HEK293 (cell line): ENCODE data around the gene THSD7B.

ENCODE experiments used
- CTCF ChIA-PET: fragments of 350-600 bp; formaldehyde crosslinking; extraction: SDS; loops from one replicate; lab custom pipeline; 2021; ENCODE audit warnings: antibody characterized with exemption; lab: Yijun Ruan, JAX
- POLR2A ChIA-PET: fragments of 300-600 bp; formaldehyde crosslinking; extraction: SDS; loops from one replicate; lab custom pipeline; 2020; ENCODE audit warnings: antibody characterized with exemption, inconsistent platforms; lab: Yijun Ruan, JAX
- H3K27ac ChIP-seq: fragments of 200-500 bp; sonication (Bioruptor generic); 2 replicates; pipeline ENCODE4 v1.5.1; 2014; ENCODE audit warnings: low read depth, low read length, control low read depth, inconsistent platforms; ENCODE audit errors: extremely low read depth
- H3K36me3 ChIP-seq, 2 experiments: fragments of 200-500 bp in 1 of 2; sonication (Bioruptor generic) in 1 of 2; 1 replicate in 1 of 2; 2 replicates in 1 of 2; pipeline ENCODE4 v1.5.1; 2014 to 2017; ENCODE audit warnings: inconsistent platforms in 2 of 2, low read length in 2 of 2; ENCODE audit not compliant: control insufficient read depth in 2 of 2, insufficient read depth in 1 of 2
- H3K4me1 ChIP-seq: fragments of 200-500 bp; sonication (Bioruptor generic); 2 replicates; pipeline ENCODE4 v1.5.1; 2014; ENCODE audit warnings: mild to moderate bottlenecking, low read length, inconsistent platforms; ENCODE audit not compliant: control insufficient read depth, insufficient read depth
- H3K4me3 ChIP-seq: 2 replicates; pipeline ENCODE4 v1.5.1; 2011; ENCODE audit warnings: low read depth, mild to moderate bottlenecking, control low read depth, low read length, moderate library complexity
- H3K9me3 ChIP-seq: fragments of 200-500 bp; sonication (Bioruptor generic); 2 replicates; pipeline ENCODE4 v1.5.1; 2014; ENCODE audit warnings: low read depth, low read length, inconsistent platforms; ENCODE audit not compliant: control insufficient read depth, insufficient read depth
- GLIS1 ChIP-seq: fragments of 450-650 bp; formaldehyde crosslinking; IDR thresholded peaks from 2 replicates; pipeline ENCODE4 v1.5.1; 2016; ENCODE audit warnings: missing biosample characterization, missing genetic modification characterization
- SP2 ChIP-seq: fragments of 450-650 bp; formaldehyde crosslinking; IDR thresholded peaks from 2 replicates; pipeline ENCODE4 v1.5.1; 2016; ENCODE audit warnings: missing biosample characterization, missing genetic modification characterization
- SP7 ChIP-seq: fragments of 450-650 bp; formaldehyde crosslinking; IDR thresholded peaks from 2 replicates; pipeline ENCODE4 v1.5.1; 2016; ENCODE audit warnings: missing biosample characterization, missing genetic modification characterization
- ZNF114 ChIP-seq: fragments of 450-650 bp; formaldehyde crosslinking; IDR thresholded peaks from 2 replicates; pipeline ENCODE4 v1.5.0; 2017; ENCODE audit warnings: missing biosample characterization, missing genetic modification characterization
- ZNF174 ChIP-seq: fragments of 450-650 bp; formaldehyde crosslinking; IDR thresholded peaks from 2 replicates; pipeline ENCODE4 v1.5.0; 2017; ENCODE audit warnings: missing biosample characterization, mild to moderate bottlenecking, missing genetic modification characterization
- ZNF184 ChIP-seq: fragments of 450-650 bp; IDR thresholded peaks from 2 replicates; pipeline ENCODE4 v1.5.1; 2018; ENCODE audit warnings: missing biosample characterization, mild to moderate bottlenecking, missing genetic modification characterization
- ZNF19 ChIP-seq: fragments of 450-650 bp; formaldehyde crosslinking; IDR thresholded peaks from 2 replicates; pipeline ENCODE4; 2016; ENCODE audit warnings: missing biosample characterization, missing genetic modification characterization, low read depth
- ZNF350 ChIP-seq: fragments of 450-650 bp; formaldehyde crosslinking; IDR thresholded peaks from 2 replicates; pipeline ENCODE4 v1.5.0; 2017; ENCODE audit warnings: missing biosample characterization, mild to moderate bottlenecking, missing genetic modification characterization
- ZNF366 ChIP-seq: fragments of 450-650 bp; formaldehyde crosslinking; conservative IDR thresholded peaks from 2 replicates; pipeline ENCODE4 v1.5.1; 2016; ENCODE audit warnings: missing biosample characterization, missing genetic modification characterization
- ZNF555 ChIP-seq: fragments of 450-650 bp; formaldehyde crosslinking; conservative IDR thresholded peaks from 2 replicates; pipeline ENCODE4 v1.5.1; 2017; ENCODE audit warnings: missing biosample characterization, mild to moderate bottlenecking, missing genetic modification characterization, inconsistent platforms
- ZNF621 ChIP-seq: fragments of 450-650 bp; formaldehyde crosslinking; IDR thresholded peaks from 2 replicates; pipeline ENCODE4 v1.5.1; 2017; ENCODE audit warnings: missing biosample characterization, missing genetic modification characterization
- ZNF658 ChIP-seq: fragments of 450-650 bp; formaldehyde crosslinking; IDR thresholded peaks from 2 replicates; pipeline ENCODE4; 2016; ENCODE audit warnings: missing biosample characterization, missing genetic modification characterization
- ZNF747 ChIP-seq: fragments of 450-650 bp; formaldehyde crosslinking; IDR thresholded peaks from 2 replicates; pipeline ENCODE4 v1.5.1; 2016; ENCODE audit warnings: missing biosample characterization, missing genetic modification characterization
- ZNF768 ChIP-seq: fragments of 450-650 bp; formaldehyde crosslinking; IDR thresholded peaks from 2 replicates; pipeline ENCODE4 v1.5.1; 2018; ENCODE audit warnings: missing biosample characterization, mild to moderate bottlenecking, missing genetic modification characterization
- ZSCAN23 ChIP-seq: fragments of 450-650 bp; formaldehyde crosslinking; IDR thresholded peaks from 2 replicates; pipeline ENCODE4 v1.5.1; 2016; ENCODE audit warnings: missing biosample characterization, missing genetic modification characterization
- TF ChIP-seq, protein P1 (sequence below): fragments of 450-650 bp; formaldehyde crosslinking; IDR thresholded peaks from 2 replicates; pipeline ENCODE4 v1.5.1; 2016; ENCODE audit warnings: missing biosample characterization, missing genetic modification characterization
- TF ChIP-seq, protein P2 (sequence below): fragments of 450-650 bp; formaldehyde crosslinking; optimal IDR thresholded peaks from 2 replicates; pipeline ENCODE3; 2016; ENCODE audit warnings: missing biosample characterization, mild to moderate bottlenecking, missing genetic modification characterization
- TF ChIP-seq, protein P3 (sequence below): fragments of 450-650 bp; IDR thresholded peaks from 2 replicates; pipeline ENCODE4 v1.5.1; 2018; ENCODE audit warnings: missing biosample characterization, missing genetic modification characterization
- TF ChIP-seq, protein P4 (sequence below): fragments of 450-650 bp; formaldehyde crosslinking; IDR thresholded peaks from 2 replicates; pipeline ENCODE4 v1.5.1; 2016; ENCODE audit warnings: missing biosample characterization, missing genetic modification characterization
- TF ChIP-seq, protein P5 (sequence below): fragments of 450-650 bp; formaldehyde crosslinking; IDR thresholded peaks from 2 replicates; pipeline ENCODE4 v1.5.1; 2016; ENCODE audit warnings: missing biosample characterization, missing genetic modification characterization
- TF ChIP-seq, protein P6 (sequence below): fragments of 450-650 bp; formaldehyde crosslinking; IDR thresholded peaks from 2 replicates; pipeline ENCODE4 v1.5.1; 2016; ENCODE audit warnings: missing biosample characterization, missing genetic modification characterization, low read depth

The THSD7B gene

DNA sequence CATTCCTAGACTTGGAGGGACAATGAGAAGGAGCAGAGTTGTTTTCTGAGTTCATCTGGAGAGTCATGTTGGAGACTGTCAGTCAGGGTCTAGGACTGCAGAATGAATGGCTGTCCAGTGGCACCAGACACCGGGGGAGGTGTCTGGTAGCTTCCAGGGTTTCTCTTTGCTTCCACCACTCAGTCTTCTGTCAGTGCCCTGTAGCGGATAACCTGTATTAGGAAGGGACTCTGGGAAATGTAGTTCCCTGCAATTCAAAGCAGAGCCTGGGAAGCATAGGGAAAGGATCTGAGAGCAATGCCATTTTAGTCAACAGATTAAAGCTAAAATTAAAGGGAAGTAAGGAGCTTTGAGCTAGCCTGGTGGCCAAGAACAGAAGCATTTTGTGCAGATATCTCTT lies 257.9 kb downstream of the THSD7B start (continued):
- TF ChIP-seq, protein P1, sequence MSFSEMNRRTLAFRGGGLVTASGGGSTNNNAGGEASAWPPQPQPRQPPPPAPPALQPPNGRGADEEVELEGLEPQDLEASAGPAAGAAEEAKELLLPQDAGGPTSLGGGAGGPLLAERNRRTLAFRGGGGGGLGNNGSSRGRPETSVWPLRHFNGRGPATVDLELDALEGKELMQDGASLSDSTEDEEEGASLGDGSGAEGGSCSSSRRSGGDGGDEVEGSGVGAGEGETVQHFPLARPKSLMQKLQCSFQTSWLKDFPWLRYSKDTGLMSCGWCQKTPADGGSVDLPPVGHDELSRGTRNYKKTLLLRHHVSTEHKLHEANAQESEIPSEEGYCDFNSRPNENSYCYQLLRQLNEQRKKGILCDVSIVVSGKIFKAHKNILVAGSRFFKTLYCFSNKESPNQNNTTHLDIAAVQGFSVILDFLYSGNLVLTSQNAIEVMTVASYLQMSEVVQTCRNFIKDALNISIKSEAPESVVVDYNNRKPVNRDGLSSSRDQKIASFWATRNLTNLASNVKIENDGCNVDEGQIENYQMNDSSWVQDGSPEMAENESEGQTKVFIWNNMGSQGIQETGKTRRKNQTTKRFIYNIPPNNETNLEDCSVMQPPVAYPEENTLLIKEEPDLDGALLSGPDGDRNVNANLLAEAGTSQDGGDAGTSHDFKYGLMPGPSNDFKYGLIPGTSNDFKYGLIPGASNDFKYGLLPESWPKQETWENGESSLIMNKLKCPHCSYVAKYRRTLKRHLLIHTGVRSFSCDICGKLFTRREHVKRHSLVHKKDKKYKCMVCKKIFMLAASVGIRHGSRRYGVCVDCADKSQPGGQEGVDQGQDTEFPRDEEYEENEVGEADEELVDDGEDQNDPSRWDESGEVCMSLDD (tag by site-specific recombination) = no peak
- TF ChIP-seq, protein P2, sequence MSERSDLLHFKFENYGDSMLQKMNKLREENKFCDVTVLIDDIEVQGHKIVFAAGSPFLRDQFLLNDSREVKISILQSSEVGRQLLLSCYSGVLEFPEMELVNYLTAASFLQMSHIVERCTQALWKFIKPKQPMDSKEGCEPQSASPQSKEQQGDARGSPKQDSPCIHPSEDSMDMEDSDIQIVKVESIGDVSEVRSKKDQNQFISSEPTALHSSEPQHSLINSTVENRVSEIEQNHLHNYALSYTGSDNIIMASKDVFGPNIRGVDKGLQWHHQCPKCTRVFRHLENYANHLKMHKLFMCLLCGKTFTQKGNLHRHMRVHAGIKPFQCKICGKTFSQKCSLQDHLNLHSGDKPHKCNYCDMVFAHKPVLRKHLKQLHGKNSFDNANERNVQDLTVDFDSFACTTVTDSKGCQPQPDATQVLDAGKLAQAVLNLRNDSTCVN (tag by site-specific recombination) = no peak
- TF ChIP-seq ZNF174 (tag by site-specific recombination) (no peak), ZNF768 (tag by site-specific recombination) (no peak), ZNF19 (tag by site-specific recombination) (no peak), SP7 (tag by site-specific recombination) (no peak), GLIS1 (tag by site-specific recombination) (no peak), ZNF366 (no peak), SP2 (tag by site-specific recombination) (no peak), ZNF658 (no peak), ZNF184 (tag by site-specific recombination) (no peak), ZSCAN23 (tag by site-specific recombination) (no peak), ZNF114 (no peak)
- TF ChIP-seq, protein P3, sequence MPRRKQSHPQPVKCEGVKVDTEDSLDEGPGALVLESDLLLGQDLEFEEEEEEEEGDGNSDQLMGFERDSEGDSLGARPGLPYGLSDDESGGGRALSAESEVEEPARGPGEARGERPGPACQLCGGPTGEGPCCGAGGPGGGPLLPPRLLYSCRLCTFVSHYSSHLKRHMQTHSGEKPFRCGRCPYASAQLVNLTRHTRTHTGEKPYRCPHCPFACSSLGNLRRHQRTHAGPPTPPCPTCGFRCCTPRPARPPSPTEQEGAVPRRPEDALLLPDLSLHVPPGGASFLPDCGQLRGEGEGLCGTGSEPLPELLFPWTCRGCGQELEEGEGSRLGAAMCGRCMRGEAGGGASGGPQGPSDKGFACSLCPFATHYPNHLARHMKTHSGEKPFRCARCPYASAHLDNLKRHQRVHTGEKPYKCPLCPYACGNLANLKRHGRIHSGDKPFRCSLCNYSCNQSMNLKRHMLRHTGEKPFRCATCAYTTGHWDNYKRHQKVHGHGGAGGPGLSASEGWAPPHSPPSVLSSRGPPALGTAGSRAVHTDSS = no peak
- TF ChIP-seq, protein P4, sequence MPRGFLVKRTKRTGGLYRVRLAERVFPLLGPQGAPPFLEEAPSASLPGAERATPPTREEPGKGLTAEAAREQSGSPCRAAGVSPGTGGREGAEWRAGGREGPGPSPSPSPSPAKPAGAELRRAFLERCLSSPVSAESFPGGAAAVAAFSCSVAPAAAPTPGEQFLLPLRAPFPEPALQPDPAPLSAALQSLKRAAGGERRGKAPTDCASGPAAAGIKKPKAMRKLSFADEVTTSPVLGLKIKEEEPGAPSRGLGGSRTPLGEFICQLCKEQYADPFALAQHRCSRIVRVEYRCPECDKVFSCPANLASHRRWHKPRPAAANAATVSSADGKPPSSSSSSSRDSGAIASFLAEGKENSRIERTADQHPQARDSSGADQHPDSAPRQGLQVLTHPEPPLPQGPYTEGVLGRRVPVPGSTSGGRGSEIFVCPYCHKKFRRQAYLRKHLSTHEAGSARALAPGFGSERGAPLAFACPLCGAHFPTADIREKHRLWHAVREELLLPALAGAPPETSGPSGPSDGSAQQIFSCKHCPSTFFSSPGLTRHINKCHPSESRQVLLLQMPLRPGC (tag by site-specific recombination) = no peak
- TF ChIP-seq, all 188 proteins: peak for 0

DNA sequence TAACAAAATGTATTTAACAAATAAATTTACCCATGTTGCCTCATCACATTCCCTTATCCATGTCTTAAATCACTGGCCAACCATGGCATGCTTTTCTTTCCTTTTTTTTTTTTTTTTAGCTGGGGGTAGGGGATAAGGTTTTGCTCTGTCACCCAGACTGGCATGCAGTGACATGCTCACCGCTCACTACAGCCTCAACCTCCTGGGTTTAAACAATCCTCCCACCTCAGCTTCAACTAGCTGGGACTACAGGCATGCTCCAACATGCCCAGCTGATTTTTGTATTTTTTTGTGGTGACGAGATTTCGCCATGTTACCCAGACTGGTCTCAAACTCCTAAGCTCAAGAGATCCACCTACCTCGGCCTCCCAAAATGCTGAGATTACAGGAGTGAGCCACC lies 266.4 kb downstream of the THSD7B start:
- no peak overlapping the region for H3K4me3 ChIP-seq
- no peaks in the 10 kb centered on the region for H3K36me3 ChIP-seq
- no peaks in the 10 kb centered on the region for H3K4me1 ChIP-seq
- CTCF ChIA-PET = no interaction called here
- POLR2A ChIA-PET = interaction anchor here (0.7 kb wide), 1 partner anchor 73 kb away, joined by 4 read pairs; no protein-coding TSS in a partner anchor
- no peaks in the 10 kb centered on the region for H3K9me3 ChIP-seq
- no peak overlapping the region for H3K27ac ChIP-seq
- TF ChIP-seq ZNF350 (tag by site-specific recombination) = no peak
- TF ChIP-seq ZNF747 (tag by site-specific recombination) = no peak
- TF ChIP-seq, protein P5, sequence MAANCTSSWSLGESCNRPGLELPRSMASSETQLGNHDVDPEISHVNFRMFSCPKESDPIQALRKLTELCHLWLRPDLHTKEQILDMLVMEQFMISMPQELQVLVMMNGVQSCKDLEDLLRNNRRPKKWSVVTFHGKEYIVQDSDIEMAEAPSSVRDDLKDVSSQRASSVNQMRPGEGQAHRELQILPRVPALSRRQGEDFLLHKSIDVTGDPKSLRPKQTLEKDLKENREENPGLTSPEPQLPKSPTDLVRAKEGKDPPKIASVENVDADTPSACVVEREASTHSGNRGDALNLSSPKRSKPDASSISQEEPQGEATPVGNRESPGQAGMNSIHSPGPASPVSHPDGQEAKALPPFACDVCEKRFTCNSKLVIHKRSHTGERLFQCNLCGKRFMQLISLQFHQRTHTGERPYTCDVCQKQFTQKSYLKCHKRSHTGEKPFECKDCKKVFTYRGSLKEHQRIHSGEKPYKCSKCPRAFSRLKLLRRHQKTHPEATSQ (tag by site-specific recombination) = no peak
- TF ChIP-seq ZNF621 (tag by site-specific recombination) = no peak
- TF ChIP-seq, protein P1 (tag by site-specific recombination) = no peak
- TF ChIP-seq, protein P6, sequence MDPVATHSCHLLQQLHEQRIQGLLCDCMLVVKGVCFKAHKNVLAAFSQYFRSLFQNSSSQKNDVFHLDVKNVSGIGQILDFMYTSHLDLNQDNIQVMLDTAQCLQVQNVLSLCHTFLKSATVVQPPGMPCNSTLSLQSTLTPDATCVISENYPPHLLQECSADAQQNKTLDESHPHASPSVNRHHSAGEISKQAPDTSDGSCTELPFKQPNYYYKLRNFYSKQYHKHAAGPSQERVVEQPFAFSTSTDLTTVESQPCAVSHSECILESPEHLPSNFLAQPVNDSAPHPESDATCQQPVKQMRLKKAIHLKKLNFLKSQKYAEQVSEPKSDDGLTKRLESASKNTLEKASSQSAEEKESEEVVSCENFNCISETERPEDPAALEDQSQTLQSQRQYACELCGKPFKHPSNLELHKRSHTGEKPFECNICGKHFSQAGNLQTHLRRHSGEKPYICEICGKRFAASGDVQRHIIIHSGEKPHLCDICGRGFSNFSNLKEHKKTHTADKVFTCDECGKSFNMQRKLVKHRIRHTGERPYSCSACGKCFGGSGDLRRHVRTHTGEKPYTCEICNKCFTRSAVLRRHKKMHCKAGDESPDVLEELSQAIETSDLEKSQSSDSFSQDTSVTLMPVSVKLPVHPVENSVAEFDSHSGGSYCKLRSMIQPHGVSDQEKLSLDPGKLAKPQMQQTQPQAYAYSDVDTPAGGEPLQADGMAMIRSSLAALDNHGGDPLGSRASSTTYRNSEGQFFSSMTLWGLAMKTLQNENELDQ = no peak
- TF ChIP-seq ZNF555 (tag by site-specific recombination) = no peak
